KOPT-K1 (cell line): ENCODE measurements around the gene UBE2G1.
"Not testable (repeated sequence)": the region's sequence is repeated elsewhere in the genome, so short reads cannot be mapped to it uniquely, and the experiment has no call there.

Experiments
- H3K27ac ChIP-seq: fragments of 200-600 bp; sonication (generic); 2 replicates; pipeline ENCODE4 v1.5.1; 2016; ENCODE audit warnings: antibody characterized with exemption, mild to moderate bottlenecking, low read depth, low read length; ENCODE audit not compliant: poor library complexity, severe bottlenecking
- H3K36me3 ChIP-seq: fragments of 200-600 bp; sonication (generic); 2 replicates; pipeline ENCODE4 v1.5.1; 2017; ENCODE audit warnings: antibody characterized with exemption, mild to moderate bottlenecking, low read length, moderate library complexity; ENCODE audit not compliant: insufficient read depth
- H3K9me3 ChIP-seq: fragments of 200-600 bp; sonication (generic); 2 replicates; pipeline ENCODE4 v1.5.1; 2017; ENCODE audit warnings: antibody characterized with exemption, low read length, mild to moderate bottlenecking; ENCODE audit not compliant: insufficient read depth, poor library complexity, severe bottlenecking

The UBE2G1 gene

DNA sequence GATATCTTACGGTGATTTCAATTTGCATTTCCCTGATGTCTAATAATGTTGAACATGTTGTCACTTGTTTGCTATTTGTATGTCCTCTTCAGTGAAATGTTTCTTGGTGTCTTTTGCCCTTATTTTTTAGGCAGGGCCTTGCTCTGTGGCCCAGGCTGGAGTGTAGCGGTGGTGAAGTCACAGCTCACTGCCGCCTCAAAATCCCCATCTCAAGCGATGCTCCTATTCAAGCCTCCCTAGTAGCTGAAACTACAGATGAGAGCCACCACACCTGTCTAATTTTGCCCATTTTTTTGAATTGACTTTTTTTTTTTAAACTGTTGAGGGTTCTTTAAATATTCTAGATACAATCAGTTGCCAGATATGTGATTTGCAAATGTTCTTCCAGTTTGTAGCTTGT, 8.3 kb downstream of the UBE2G1 start:
- no peaks in the 10 kb centered on the region for H3K9me3 ChIP-seq
- H3K36me3 ChIP-seq: peaks cover 29% of the 10 kb centered on the region
- no peak overlapping the region for H3K27ac ChIP-seq

DNA sequence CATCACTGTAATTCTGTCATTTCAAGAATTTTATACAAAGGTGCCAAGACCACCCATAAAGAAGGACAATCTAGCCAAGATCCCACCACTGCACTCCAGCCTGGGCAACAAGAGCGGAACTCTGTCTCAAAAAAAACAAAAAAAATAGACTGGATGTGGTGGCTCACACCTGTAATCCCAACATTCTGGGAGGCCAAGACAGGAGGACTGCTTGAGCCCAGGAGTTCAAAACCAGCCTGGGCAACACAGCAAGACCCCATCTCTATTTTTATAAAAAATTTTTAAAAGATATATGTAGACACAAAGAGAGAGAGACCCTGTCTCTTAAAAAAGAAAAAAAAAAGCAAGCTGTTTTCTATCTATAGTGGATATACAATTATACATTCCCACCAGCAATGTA, 8.8 kb downstream of the UBE2G1 start:
- H3K36me3 ChIP-seq: peaks cover 25% of the 10 kb centered on the region
- no peaks in the 10 kb centered on the region for H3K9me3 ChIP-seq
- no peak overlapping the region for H3K27ac ChIP-seq

DNA sequence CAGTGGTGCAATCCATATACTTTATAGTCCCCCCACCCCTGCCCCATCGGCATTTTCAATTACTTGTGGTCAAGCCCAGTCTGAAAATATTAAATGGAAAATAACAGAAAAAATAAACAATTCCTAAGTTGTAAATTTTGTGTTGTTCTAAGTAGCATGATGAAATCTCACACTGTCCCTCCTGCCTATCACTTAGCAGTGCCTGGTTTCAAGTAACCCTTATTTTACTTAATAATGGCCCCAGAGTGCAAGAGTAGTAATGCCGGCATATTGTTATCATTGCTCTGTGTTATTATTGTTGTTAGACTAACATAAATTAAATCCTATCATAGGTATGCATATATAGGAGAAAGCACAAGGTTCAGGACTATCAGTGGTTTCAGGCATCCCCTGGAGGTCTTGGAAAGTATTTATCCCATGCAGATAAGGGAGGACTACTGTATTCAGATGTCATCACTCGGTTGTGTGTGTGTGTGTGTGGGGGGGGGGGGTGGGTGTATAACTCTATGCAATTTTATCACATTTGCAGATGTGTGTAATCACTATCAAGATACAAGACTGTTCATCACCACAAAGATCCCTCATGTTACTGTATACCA, 9.3 kb downstream of the UBE2G1 start:
- peaks cover 19% of the 10 kb centered on the region for H3K36me3 ChIP-seq
- H3K9me3 ChIP-seq: no peaks in the 10 kb centered on the region
- H3K27ac ChIP-seq: no peak overlapping the region

DNA sequence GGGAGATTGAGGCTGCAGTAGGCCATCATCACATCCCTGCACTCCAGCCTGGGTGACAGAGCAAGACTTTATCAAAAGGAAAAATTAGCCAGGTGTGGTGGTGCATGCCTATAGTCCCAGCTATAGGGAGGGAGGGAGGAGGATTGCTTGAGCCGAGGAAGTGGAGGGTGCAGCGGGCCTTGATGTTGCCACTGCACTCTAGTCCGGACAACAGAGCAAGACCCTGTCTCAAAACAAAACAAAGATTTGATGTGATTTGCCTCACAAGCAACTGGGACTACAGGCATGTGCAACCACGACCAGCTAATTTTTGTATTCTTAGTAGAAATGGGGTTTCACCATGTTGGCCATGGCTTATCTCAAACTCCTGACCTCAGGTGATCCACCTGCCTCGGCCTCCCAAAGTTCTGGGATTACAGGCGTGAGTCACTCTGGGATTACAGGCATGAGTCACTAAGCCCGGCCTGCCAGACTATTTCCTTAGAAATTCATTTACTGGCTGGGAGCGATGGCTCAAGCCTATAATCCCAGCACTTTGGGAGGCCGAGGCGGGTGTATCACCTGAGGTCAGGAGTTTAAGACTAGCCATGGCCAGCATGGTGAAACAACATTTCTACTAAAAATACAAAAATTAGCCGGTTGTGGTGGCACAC, 11.5 kb downstream of the UBE2G1 start:
- Histone ChIP-seq H3K9me3 (no peaks in the 10 kb centered on the region), H3K36me3 (peaks cover 7% of the 10 kb centered on the region; the same call in 1 of the 2 replicates), H3K27ac (no peak overlapping the region)

DNA sequence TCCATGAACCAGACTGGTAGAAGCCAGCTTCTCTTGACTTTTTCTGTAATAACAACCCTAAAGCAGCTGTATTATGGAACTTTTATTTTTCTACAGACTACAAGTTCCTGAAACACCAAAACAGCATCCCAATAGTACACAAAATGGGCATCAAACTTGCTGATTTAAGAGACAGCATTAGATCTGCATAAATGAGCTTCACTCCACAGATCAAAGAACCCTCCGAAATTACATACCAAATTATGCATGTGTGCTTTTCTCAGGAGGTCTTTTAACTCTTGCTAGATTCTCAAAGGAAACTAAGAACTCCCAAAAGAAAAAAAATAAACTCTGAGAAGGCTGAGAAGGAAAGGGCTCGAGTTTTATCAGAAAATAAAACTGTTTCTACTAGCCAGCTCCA, 12.3 kb downstream of the UBE2G1 start:
- peaks cover 7% of the 10 kb centered on the region; the same call in 1 of the 2 replicates for H3K36me3 ChIP-seq
- no peak overlapping the region for H3K27ac ChIP-seq
- H3K9me3 ChIP-seq: no peaks in the 10 kb centered on the region

DNA sequence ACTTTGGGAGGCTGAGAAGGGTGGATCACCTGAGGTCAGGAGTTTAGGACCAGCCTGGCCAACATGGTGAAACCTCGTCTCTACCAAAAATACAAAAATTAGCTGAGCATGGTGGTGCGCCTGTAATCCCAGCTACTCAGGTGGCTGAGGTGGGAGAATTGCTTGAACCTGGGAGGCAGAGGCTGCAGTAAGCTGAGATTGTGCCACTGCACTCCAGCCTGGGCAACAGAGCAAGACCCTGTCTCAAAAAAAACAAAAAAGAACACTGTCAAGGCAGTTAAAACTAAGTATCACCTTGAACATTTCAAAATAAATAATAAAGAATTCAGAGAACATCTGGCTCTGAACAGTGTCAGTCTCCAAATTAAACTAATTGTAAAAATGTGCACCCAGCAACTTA, 16.3 kb downstream of the UBE2G1 start:
- not testable (repeated sequence) for H3K9me3 ChIP-seq, H3K27ac ChIP-seq, H3K36me3 ChIP-seq

DNA sequence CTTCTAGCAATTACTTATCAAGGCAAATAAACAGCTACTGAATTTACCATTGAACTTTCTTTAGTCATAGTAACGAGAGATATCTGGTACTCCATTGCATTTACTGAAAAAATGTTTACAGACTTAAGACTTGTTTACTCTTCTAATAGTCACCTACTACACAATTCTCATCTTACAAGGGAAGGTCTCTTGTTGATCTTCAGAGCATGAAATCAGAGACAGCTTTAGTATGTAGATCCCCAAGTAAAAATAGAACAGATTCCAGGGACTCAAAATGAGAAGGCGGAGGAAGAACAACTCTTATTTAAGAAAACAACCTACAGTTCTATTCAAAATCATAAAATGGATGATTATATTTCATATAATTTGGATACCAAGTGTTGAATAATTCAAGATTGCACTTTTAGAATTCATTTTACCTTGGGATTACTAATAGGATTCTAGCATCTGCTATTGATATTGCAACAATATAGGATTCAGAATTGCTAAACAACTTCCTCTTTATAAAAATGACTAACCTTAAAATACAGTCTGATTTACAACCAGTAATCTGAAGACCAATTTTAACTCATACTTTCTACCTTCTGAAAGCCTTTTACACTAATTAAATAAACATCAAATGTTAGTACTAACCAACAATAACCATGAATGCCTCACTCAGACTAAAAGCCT, 20.8 kb downstream of the UBE2G1 start:
- peaks cover 4% of the 10 kb centered on the region; the same call in 1 of the 2 replicates for H3K36me3 ChIP-seq
- H3K9me3 ChIP-seq: no peaks in the 10 kb centered on the region
- no peak overlapping the region for H3K27ac ChIP-seq

DNA sequence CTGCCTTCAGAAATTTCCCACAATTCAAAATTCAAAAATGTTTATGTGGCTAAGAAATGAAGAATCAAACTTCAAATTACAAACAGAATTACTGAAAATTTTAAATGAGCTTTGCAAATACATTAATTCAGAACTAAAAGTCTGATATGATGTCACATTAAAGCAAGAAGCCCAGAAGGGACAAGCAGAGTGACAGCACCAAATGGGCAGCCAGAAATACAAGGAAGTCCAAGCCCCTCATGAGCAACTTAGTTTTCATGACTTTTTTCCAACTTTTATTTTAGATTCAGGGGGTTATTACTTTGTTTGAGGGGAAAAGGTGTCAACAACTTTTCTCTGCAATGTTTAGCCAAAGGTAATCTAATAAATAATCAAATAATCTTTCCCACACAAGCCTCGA, 21.5 kb downstream of the UBE2G1 start:
- Histone ChIP-seq H3K9me3 (no peaks in the 10 kb centered on the region), H3K36me3 (peaks cover 4% of the 10 kb centered on the region; the same call in 1 of the 2 replicates), H3K27ac (no peak overlapping the region)

DNA sequence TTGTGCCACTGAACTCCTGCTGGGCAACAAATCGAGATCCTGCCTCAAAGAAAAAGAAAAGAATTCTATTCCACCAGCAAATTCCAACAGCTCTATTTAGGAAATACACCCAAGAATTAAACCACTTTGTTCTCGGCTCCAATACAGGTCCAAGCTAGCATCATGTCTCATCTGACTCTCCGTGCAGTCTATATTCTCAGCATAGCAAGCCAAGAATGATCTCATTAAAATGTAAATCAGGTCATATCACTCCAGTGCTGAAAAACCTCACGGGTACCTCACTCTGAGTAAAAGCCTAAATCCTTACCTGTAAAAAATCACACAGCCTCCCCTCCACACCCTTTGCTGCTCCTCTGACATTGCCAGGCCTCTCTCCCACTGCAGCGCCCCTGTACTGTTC, 23.9 kb downstream of the UBE2G1 start:
- Histone ChIP-seq H3K27ac (no peak overlapping the region), H3K36me3 (peaks cover 4% of the 10 kb centered on the region; the same call in 1 of the 2 replicates), H3K9me3 (no peaks in the 10 kb centered on the region)

DNA sequence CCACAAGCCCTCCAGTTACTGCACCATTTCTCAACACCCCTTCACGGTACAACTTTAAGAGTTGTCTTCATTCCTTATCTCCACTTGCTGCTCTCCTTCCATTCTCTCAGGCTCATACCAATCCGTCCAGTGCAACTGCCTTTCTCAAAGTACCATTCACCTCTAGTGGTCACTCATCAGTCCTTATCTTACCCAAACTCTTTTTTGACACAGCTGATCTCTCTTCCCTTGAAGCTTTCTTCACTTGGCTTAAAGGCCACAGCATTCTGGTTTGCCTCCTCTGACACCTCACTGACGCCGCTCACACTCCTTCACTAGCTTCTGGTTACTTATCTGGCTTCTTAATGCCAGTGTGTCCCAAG, 24.9 kb downstream of the UBE2G1 start:
- H3K36me3 ChIP-seq: peaks cover 4% of the 10 kb centered on the region; the same call in 1 of the 2 replicates
- no peak overlapping the region for H3K27ac ChIP-seq
- no peaks in the 10 kb centered on the region for H3K9me3 ChIP-seq

DNA sequence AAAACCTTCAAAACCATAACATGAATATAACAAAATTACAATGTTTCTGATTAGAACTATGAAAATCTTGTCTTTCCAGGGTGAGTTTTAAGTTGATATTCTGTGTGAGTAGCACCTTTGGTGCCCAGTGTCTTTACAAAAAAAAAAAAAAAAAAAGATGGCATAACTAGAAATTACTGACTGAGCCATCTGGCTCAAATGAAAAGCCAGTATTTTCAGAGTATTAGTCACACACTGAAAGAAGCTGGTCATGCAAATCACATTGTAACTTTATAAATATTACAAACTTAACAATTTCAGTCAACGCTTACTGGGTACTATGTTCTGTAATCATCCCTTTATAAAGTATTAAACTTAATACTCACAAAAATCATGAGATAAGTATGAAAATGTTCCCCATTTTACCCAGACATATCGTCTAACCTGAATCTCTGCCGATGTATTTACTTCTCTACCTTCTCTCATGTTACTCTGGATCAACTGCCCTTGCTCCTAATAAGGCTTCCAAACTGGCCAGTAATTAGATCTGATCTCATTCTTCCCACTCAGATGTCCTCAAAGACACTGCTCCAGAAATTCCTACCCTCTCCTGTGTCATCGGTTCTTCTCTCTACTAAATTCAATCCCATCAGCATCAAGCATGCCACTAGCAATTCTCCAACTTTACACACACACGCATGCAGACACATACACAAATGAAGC, 25.4 kb downstream of the UBE2G1 start:
- Histone ChIP-seq H3K36me3 (peaks cover 4% of the 10 kb centered on the region; the same call in 1 of the 2 replicates), H3K9me3 (no peaks in the 10 kb centered on the region), H3K27ac (no peak overlapping the region)

DNA sequence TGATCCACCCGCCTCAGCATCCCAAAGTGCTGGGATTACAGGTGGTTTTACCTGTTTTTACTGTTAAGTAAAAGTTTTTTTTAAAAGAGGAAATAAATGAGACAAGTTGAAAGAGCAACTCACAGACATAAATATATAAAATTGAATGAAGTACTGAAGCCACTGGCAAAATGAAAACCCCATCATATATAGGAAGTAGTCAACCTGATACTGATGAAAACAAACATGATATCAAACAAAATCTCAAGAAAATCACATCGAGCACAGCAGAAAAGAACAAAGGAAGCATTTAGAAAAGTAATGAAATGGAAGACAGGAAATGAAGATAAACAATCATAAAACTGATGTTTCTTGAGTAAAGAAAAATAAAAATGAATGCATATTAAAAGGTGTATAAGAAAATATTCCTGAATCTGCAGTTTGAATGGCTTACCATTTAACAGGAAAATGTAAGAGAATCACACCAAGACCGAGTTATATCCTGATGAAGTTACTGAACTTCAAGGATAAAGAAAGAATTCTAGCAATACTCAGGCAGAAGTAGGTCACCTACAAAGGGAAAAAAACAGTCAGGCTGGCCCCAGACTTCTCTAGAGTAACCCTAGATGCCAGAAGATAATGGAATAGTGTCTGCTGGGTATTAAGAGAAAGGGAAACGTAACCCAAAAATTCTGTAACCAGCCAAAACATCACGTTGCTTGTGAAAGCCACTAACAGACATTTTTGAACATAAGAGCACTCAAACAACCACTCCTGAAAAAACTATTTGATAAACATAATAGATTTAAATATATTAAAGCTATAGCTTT, 31.5 kb downstream of the UBE2G1 start:
- H3K9me3 ChIP-seq: no peaks in the 10 kb centered on the region
- H3K36me3 ChIP-seq: no peaks in the 10 kb centered on the region
- no peak overlapping the region for H3K27ac ChIP-seq

DNA sequence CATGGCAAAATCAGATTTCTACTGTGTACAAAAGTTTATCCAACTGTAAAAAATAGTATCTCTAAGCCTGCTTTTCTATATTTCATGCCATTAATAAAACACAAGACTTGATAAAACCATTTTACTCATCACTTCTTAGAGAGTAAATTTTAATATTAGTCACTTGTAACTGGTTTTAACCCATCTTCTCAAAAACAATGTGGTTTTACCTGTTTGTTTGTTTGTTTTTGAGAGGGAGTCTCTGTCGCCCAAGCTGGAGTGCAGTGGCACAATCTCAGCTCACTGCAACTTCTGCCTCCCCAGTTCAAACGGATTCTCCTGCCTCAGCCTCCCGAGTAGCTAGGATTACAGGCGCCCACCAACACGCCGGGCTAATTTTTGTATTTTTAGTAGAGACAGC, 32.1 kb downstream of the UBE2G1 start:
- Histone ChIP-seq H3K27ac (no peak overlapping the region), H3K9me3 (no peaks in the 10 kb centered on the region), H3K36me3 (no peaks in the 10 kb centered on the region)

DNA sequence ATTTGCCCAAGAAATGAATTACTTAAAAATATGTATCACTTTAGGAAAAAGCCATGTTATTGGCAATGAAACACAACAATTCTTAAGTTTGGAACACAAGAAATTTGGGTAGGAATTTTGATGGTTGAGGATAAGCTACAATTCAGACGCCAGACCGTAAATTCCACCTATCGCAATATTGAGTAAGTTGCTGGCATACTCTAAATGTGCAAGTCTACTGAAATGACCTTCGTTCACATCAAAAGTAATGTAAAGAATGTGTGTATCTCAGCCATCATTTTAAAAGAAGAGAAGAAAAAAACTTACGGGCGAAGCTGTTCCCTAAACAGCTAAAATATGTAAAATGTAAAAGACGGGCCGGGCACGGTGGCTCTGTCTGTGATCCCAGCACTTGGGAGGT, 33.4 kb downstream of the UBE2G1 start:
- no peak overlapping the region for H3K27ac ChIP-seq
- no peaks in the 10 kb centered on the region for H3K9me3 ChIP-seq
- H3K36me3 ChIP-seq: peaks cover 3% of the 10 kb centered on the region; the same call in 1 of the 2 replicates
